NT2/D1 (cell line): Measurements from ENCODE around the gene MAGI3.

Experiments
- DNase-seq: peaks from one replicate; pipeline ENCODE4 v3.0.0-alpha.2; 2011; ENCODE audit warnings: low read depth, low spot score
- H3K27me3 ChIP-seq: 2 replicates; pipeline ENCODE4 v1.6.0; 2011; ENCODE audit warnings: mild to moderate bottlenecking; ENCODE audit not compliant: insufficient read length, insufficient read depth
- H3K36me3 ChIP-seq: 2 replicates; pipeline ENCODE4 v1.6.1; 2011; ENCODE audit warnings: mild to moderate bottlenecking, low read length, mixed read lengths; ENCODE audit not compliant: insufficient read depth, insufficient read length
- H3K4me1 ChIP-seq: 2 replicates; pipeline ENCODE4 v1.5.1; 2011; ENCODE audit not compliant: insufficient read depth, insufficient read length
- H3K4me3 ChIP-seq: 2 replicates; pipeline ENCODE4 v1.5.1; 2011; ENCODE audit warnings: low read depth; ENCODE audit not compliant: insufficient read length
- H3K9ac ChIP-seq: 2 replicates; pipeline ENCODE4 v1.6.0; 2011; ENCODE audit warnings: low read depth; ENCODE audit not compliant: insufficient read length
- H3K9me3 ChIP-seq: 2 replicates; pipeline ENCODE4 v1.5.1; 2011; ENCODE audit warnings: mild to moderate bottlenecking, low read length; ENCODE audit not compliant: insufficient read depth
- SUZ12 ChIP-seq: IDR thresholded peaks from 2 replicates; pipeline ENCODE4 v1.6.1; 2011; ENCODE audit not compliant: insufficient read length, insufficient read depth; ENCODE audit errors: extremely low read depth
- YY1 ChIP-seq: IDR thresholded peaks from 2 replicates; pipeline ENCODE4 v1.6.1; 2011; ENCODE audit not compliant: insufficient read length, insufficient read depth
- ZNF274 ChIP-seq: IDR thresholded peaks from 2 replicates; pipeline ENCODE4 v1.6.1; 2011; ENCODE audit warnings: mild to moderate bottlenecking, low read depth, low read length

The MAGI3 gene

DNA sequence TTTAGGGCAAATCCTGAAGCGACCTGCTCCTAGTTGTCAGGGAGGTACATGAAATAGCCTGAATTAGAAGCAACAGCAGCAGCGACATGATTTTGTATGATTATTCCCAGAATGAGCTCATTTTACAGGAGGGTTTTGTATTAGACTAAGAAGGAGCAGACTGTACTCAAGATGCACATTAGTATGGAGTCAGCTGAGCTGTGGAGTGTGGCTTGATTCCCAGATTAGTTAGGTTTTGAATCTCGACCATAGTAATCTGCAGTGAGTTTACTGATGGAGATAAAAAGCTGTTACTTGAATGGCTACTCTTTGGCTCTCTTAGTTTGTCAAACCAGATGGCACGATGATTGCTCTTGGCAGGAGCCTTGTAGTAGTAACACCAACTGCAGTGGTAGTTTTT lies 225.8 kb downstream of the MAGI3 start:
- no peaks in the 10 kb centered on the region for H3K9me3 ChIP-seq
- no peak for DNase-seq
- no peak for TF ChIP-seq ZNF274
- TF ChIP-seq YY1, result no peak
- no peak for TF ChIP-seq SUZ12
- no peak overlapping the region for H3K4me3 ChIP-seq
- no peaks in the 10 kb centered on the region for H3K27me3 ChIP-seq
- no peak overlapping the region for H3K9ac ChIP-seq
- no peaks in the 10 kb centered on the region for H3K4me1 ChIP-seq
- no peaks in the 10 kb centered on the region for H3K36me3 ChIP-seq

DNA sequence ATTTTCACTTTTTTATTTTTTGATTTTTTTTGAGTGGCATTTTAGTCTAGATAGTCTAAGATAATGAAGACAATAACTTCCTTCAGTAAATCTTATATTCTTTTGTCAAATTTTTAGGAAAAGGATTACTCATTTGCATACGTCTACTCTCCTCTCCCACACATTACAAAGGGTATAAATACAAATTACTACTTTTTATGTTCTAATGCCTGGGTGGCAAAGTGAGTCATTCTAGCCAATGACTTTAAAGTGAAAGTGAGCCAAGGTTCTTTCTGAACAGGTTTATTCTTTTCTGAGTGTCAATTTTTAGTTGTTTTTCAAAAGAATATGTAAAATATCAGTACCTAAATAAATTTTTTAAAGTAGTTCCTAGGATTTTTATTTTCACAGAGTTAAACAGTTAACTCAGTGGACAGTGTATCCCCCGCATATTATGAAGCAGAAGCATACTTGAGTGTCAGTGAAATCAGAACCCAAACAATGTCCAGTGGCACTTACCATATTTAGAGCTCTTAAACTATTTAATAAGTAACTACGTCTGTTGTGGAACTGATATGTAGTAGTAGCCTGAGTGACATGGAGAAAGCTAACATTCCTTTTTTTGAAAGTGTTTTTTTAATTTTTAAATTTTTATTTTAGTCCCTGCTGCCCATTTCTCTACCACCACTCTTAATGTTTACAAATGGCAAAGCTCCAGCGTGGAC lies 227.3 kb downstream of the MAGI3 start:
- Histone ChIP-seq H3K4me3 (no peak overlapping the region), H3K9me3 (no peaks in the 10 kb centered on the region), H3K36me3 (no peaks in the 10 kb centered on the region), H3K4me1 (no peaks in the 10 kb centered on the region), H3K9ac (no peak overlapping the region), H3K27me3 (no peaks in the 10 kb centered on the region)
- TF ChIP-seq ZNF274 (no peak), YY1 (no peak), SUZ12 (no peak)
- no peak for DNase-seq

DNA sequence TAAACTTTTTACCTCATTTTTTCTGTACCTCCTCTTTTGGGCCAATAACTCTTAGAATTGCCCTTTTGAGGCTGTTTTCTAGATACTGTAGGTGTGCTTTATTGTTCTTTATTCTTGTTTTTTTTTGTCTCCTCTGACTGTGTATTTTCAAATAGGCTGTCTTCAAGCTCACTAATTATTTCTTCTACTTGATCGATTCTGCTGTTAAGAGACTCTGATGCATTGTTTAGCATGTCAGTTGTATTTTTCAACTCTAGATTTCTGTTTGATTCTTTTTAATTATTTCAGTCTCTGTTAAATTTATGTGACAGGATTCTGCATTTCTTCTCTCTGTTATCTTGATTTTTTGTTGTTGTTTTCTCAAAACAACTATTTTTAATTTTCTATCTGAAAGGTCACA lies 238.7 kb downstream of the MAGI3 start:
- TF ChIP-seq ZNF274 (no peak), YY1 (no peak), SUZ12 (no peak)
- Histone ChIP-seq H3K4me3 (no peak overlapping the region), H3K9me3 (peaks cover 9% of the 10 kb centered on the region; the same call in 1 of the 2 replicates), H3K36me3 (no peaks in the 10 kb centered on the region), H3K4me1 (peaks cover 5% of the 10 kb centered on the region), H3K27me3 (no peaks in the 10 kb centered on the region), H3K9ac (no peak overlapping the region)
- DNase-seq, result no peak

DNA sequence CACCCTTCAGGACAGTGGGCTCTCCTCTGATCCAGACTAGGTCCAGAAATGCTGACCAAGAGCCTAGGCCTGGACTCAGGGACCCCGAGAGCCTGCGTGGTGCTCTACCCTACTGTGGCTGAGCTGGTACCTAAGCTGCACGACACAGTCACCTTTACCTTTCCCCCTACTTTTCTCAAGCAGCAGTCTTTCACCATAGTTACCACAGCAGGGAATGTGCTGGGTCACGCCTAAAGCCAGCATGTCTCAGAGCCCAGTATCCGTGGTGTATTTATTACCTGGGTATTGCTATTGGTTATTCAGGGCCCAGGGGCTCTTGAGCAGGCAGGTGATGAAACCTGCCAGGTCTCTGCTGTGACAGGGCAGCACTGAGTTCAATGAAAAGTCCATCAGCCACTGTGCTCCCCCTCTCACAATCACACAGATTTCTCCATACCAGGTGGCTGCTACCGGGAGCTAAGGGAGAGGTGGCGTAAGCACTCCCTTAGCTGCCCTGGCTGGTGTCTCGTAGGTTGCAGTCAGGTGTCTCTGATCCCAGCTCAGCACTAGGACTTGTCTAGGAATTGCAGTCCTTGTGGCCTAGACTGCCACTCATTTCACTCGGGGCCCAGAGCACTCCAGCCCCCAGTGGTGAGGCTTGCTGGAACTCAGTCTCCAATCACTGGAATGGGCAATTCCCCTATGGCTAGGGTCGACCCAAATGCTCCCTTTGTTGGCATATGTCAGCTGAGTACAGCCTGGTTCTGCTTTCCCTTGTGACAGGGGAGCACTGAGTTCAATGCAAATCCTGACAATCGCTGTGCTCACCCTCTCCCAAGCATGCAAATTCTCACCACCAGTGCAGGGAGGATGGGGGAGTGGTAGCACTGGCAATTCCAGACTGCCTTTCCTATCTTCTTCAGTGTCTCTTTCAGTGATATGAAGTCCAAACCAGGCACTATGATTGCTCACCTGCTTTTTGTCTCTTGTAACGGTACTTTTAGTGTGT lies 240.3 kb downstream of the MAGI3 start:
- H3K4me1 ChIP-seq, result peaks cover 5% of the 10 kb centered on the region
- H3K27me3 ChIP-seq, result no peaks in the 10 kb centered on the region
- no peak for DNase-seq
- TF ChIP-seq ZNF274 (no peak), SUZ12 (no peak)
- peaks cover 9% of the 10 kb centered on the region; the same call in 1 of the 2 replicates for H3K9me3 ChIP-seq
- H3K9ac ChIP-seq, result no peak overlapping the region
- no peak overlapping the region for H3K4me3 ChIP-seq
- H3K36me3 ChIP-seq, result no peaks in the 10 kb centered on the region

DNA sequence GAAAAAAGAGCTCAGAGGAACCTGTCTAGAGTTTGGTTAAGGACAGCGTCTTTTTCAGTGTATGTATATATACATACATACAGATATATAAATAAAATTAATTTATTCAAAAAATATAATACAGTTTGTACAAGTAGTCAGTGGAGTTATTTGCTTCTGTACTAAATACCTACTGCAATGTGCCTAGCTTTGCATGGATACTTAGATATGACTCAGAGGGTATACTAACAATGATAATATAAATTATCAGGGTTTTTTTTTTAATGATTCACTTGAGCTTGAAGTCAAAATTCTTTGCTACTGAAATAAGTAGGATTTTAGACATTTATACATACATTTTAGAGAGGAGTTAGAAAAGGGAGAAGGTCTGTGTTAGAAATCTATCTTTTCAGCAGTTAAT lies 251.1 kb downstream of the MAGI3 start:
- Histone ChIP-seq H3K36me3 (peaks cover 4% of the 10 kb centered on the region), H3K4me1 (no peaks in the 10 kb centered on the region), H3K9ac (no peak overlapping the region), H3K9me3 (peaks cover 11% of the 10 kb centered on the region; the same call in 1 of the 2 replicates), H3K27me3 (no peaks in the 10 kb centered on the region), H3K4me3 (no peak overlapping the region)
- TF ChIP-seq SUZ12, result no peak
- no peak for TF ChIP-seq YY1
- no peak for TF ChIP-seq ZNF274
- no peak for DNase-seq

DNA sequence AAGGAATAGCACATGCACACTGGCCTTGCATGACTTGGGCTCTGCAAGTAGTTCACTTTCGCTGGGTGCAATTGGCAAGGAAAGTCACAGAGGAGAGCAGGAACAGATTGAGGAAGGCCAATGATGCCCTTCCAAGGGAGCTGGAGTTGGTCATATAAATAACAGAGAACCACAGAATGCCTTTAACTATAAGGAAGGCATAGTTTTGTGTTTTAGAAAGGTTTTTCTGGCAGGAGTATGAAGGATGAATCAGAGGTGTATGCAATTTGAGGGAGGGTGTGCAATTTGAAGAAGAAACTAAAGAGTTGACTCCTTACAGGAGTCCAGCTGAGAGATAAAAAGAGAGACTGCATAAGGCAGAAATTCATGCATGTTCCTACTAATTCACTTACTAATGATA lies 256.8 kb downstream of the MAGI3 start:
- Histone ChIP-seq H3K4me1 (no peaks in the 10 kb centered on the region), H3K27me3 (no peaks in the 10 kb centered on the region), H3K4me3 (no peak overlapping the region), H3K36me3 (no peaks in the 10 kb centered on the region), H3K9ac (no peak overlapping the region), H3K9me3 (no peaks in the 10 kb centered on the region)
- no peak for DNase-seq
- no peak for TF ChIP-seq SUZ12
- TF ChIP-seq ZNF274, result no peak
- TF ChIP-seq YY1, result no peak

DNA sequence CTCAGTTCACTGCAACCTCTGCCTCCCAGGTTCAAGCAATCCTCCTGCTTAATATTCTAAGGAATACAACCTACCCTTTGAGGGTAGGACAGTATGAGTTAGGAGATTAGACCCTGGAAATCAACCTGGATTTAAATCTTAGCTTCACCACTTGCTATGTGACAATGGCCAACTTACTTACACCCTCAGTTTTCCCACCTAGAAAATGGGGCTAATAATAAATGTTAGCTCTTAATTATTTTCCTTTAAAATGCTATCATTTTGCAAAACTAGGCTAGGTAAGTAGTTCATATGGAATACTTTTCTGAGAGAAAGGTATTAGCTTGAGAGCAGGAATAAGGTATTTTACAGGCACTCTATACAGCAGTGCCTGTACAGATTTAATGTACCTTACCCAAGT lies 258.2 kb downstream of the MAGI3 start:
- no peaks in the 10 kb centered on the region for H3K27me3 ChIP-seq
- no peaks in the 10 kb centered on the region for H3K36me3 ChIP-seq
- H3K4me1 ChIP-seq, result no peaks in the 10 kb centered on the region
- H3K9ac ChIP-seq, result no peak overlapping the region
- no peak for DNase-seq
- H3K4me3 ChIP-seq, result no peak overlapping the region
- no peak for TF ChIP-seq ZNF274
- no peak for TF ChIP-seq SUZ12
- no peak for TF ChIP-seq YY1
- no peaks in the 10 kb centered on the region for H3K9me3 ChIP-seq
